ENCODE data around the gene SLC37A4. TPM values are rescaled to one million over a fixed set of nuclear protein-coding genes. Genes with fewer than 3 reads are reported as not detected.

Gene SLC37A4
- total and polyA plus RNA-seq, 2 of the 13 experiments (the other 11 are each of a cell fraction or from before 2014, with no cell fraction given), result 43.0 to 56.1 TPM

- TF ChIP-seq NONO (IDR thresholded peaks at IDR 0.05), result no peak
- TF ChIP-seq NONO (CRISPR knock-in tag; conservative IDR thresholded peaks at IDR 0.05), result 0 out of 2 replicates have a peak, but pooled peaks have one; percentile 19
- no peak for TF ChIP-seq GRHL1 (CRISPR knock-in tag; conservative IDR thresholded peaks at IDR 0.05)
- no peak for TF ChIP-seq ZNF274 (CRISPR knock-in tag; IDR thresholded peaks at IDR 0.05)
- no peak for TF ChIP-seq FOXM1 (CRISPR knock-in tag; IDR thresholded peaks at IDR 0.05)
- TF ChIP-seq HOXA3 (CRISPR knock-in tag; IDR thresholded peaks at IDR 0.05), result peak; percentile 67
- no peak for TF ChIP-seq IKZF1 (IDR thresholded peaks at IDR 0.05)
- peak; percentile 75 for TF ChIP-seq MED1 (CRISPR knock-in tag; IDR thresholded peaks at IDR 0.05)
- TF ChIP-seq ASH2L (IDR thresholded peaks at IDR 0.05; ENCODE audit: insufficient read length, low read depth, low read length), result peak; percentile 51
- no peak for TF ChIP-seq GABPA (IDR thresholded peaks at IDR 0.05; ENCODE audit: low read depth, low read length)
- TF ChIP-seq GABPA (CRISPR knock-in tag; IDR thresholded peaks at IDR 0.05; ENCODE audit: low read depth), result peak; percentile 34; the same call in 1 of the 2 replicates
- TF ChIP-seq MBNL3 (CRISPR knock-in tag; conservative IDR thresholded peaks at IDR 0.05), result no peak
- TF ChIP-seq ZNF331 (CRISPR knock-in tag; IDR thresholded peaks at IDR 0.05), result no peak
- TF ChIP-seq MEIS2 (CRISPR knock-in tag; IDR thresholded peaks at IDR 0.05), result no peak
- peak; percentile 63; the same call in 1 of the 2 replicates for TF ChIP-seq ZNF747 (CRISPR knock-in tag; IDR thresholded peaks at IDR 0.05; ENCODE audit: borderline replicate concordance)
- TF ChIP-seq ZNF614 (CRISPR knock-in tag; IDR thresholded peaks at IDR 0.05; ENCODE audit: borderline replicate concordance), result 0 out of 2 replicates have a peak, but pooled peaks have one; percentile 10
- no peak for TF ChIP-seq MED8 (CRISPR knock-in tag; IDR thresholded peaks at IDR 0.05; ENCODE audit: insufficient replicate concordance)
- peak; percentile 89 for TF ChIP-seq ZNF687 (CRISPR knock-in tag; IDR thresholded peaks at IDR 0.05)
- TF ChIP-seq ZNF343 (CRISPR knock-in tag; IDR thresholded peaks at IDR 0.05), result no peak
- no peak for TF ChIP-seq BCLAF1 (IDR thresholded peaks at IDR 0.05)
- TF ChIP-seq ZNF124 (CRISPR knock-in tag; IDR thresholded peaks at IDR 0.05), result no peak
- TF ChIP-seq NR2F1 (CRISPR knock-in tag; IDR thresholded peaks at IDR 0.05), result peak; percentile 61 to 69
Measured at GRCh38 chr11:119024430-119025098, 6.1 kb downstream of the SLC37A4 start (continued).

All from HepG2 (cell line).